K562 (cell line): Measurements from ENCODE around the gene SMG6. TPM values are rescaled to one million over a fixed set of nuclear protein-coding genes. Genes with fewer than 3 reads are reported as not detected.

Experiments used
- ATF6 ChIP-seq: sonication (generic); formaldehyde crosslinking; IDR thresholded peaks from 2 replicates; pipeline ENCODE4 v1.4.0; 2020; ENCODE audit warnings: mild to moderate bottlenecking, missing genetic modification reagents
- CEBPB ChIP-seq: fragments of 450-650 bp; IDR thresholded peaks from 2 replicates; pipeline ENCODE4 v1.6.1; 2016; ENCODE audit warnings: missing genetic modification characterization, missing compliant biosample characterization
- EZH2 ChIP-seq: IDR thresholded peaks from 2 replicates; pipeline ENCODE4 v1.6.1; 2012; ENCODE audit warnings: low read depth, mild to moderate bottlenecking, inconsistent platforms, low read length, borderline replicate concordance
- HDAC8 ChIP-seq: fragments of 450-650 bp; IDR thresholded peaks from 2 replicates; pipeline ENCODE4 v1.6.1; 2016; ENCODE audit warnings: mild to moderate bottlenecking, missing genetic modification characterization, moderate library complexity, missing compliant biosample characterization
- SP2 ChIP-seq: IDR thresholded peaks from 2 replicates; pipeline ENCODE4 v1.6.1; 2011; ENCODE audit warnings: mild to moderate bottlenecking, low read depth, low read length, moderate library complexity; ENCODE audit not compliant: poor library complexity, severe bottlenecking; ENCODE audit errors: extremely low read depth
- ZNF668 ChIP-seq: fragments of 250-450 bp; sonication (Bioruptor Pico); IDR thresholded peaks from 2 replicates; pipeline ENCODE4 v1.8.0; 2022; ENCODE audit warnings: mild to moderate bottlenecking, inconsistent platforms
- ZNF830 ChIP-seq: fragments of 250-450 bp; sonication (Bioruptor Pico); IDR thresholded peaks from 2 replicates; pipeline ENCODE4 v1.5.0; 2021; ENCODE audit warnings: mild to moderate bottlenecking
- polyA plus RNA-seq, 8 experiments: library from polyadenylated mRNA; depleted of rRNA in 4 of 8; stranded (reverse) in 5 of 8; unstranded in 3 of 8; fragments of >200 nt; fragmentation: Nextera tagmentation in 2 of 8; fragmentation: Illumina TruSeq in 1 of 8; extraction: Ambion mirVana in 2 of 8; extraction: Trizol in 1 of 8; gene quantifications; 2 replicates each; pipeline versions ENCODE4 v1.2.1 to v1.2.3, GENCODE V29; 2011 to 2014; ENCODE audit warnings: inconsistent platforms in 1 of 8, missing spikeins in 1 of 8
- total RNA-seq, 7 experiments: library from RNA; depleted of rRNA in 6 of 7; stranded (reverse); fragments of >200 nt in 6 of 7; fragmentation: Illumina TruSeq in 2 of 7; extraction: Trizol in 2 of 7; gene quantifications; 2 replicates each; pipeline versions ENCODE4 v1.2.1 to v1.2.3, GENCODE V29; 2011 to 2021; ENCODE audit warnings: low replicate concordance in 1 of 7
- TF ChIP-seq, protein P1 (sequence below): fragments of 450-650 bp; IDR thresholded peaks from 2 replicates; pipeline ENCODE4 v1.6.1; 2018; ENCODE audit warnings: mild to moderate bottlenecking, low read depth; ENCODE audit not compliant: partially characterized antibody
- TF ChIP-seq, protein P2 (sequence below): IDR thresholded peaks from 2 replicates; pipeline ENCODE4 v1.6.1; 2011; ENCODE audit not compliant: insufficient read length; ENCODE audit errors: extremely low read depth
- TF ChIP-seq, protein P3 (sequence below), 2 experiments: fragments of 450-650 bp; formaldehyde crosslinking in 1 of 2; IDR thresholded peaks; 2 replicates each; pipeline versions ENCODE4 v1.4.0 to v1.6.1; 2014 to 2020; ENCODE audit warnings: mild to moderate bottlenecking in 2 of 2, borderline replicate concordance in 1 of 2, low read depth in 1 of 2

Gene SMG6
- total and polyA plus RNA-seq, 9 of the 15 experiments (the other 6 are each of a cell fraction or from before 2014, with no cell fraction given): 0.44 to 13.9 (median 6.0) TPM

DNA sequence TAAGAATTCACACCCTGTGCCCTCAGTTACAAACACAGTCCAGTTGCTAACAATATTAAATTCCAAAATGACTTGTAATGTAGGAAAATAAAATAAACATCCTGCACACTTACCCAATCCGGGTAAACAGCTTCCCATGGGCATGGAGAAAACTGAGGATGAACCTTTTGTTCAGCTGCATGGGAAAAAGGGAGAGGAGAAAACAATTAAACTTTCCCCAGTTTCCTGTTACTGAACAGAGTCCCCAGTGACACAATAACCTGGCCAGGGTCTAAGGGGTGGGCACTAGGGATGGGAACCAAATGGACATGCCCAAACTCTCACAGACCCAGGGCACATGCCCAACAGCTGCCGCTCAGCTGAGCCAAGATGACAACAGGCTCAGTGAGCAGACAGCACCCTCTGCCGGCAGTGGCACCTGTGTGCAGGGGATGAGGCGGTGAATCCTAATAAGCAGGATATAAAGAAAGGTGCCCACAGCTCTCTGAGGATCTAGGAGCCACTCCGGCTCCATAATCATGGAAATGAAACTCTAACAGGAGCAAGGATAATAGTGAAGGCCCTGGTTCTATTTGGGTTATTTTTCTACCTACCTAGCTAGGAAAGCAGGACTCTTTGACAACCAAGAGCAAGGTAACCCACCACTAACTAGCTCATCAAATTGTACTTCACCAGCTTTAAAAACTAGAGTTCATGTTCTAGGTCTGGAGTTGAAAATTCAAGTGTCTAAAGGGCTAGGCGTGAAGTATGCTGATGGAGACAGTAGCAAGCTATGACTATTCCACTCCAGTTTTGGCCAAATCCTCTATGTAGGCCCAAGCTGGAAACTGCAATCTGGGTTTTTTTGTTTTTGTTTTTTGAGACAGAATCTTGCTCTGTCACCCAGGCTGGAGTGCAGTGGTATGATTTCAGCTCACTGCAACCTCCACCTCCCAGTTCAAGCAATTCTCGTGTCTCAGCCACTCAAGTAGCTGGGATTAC lies 58.8 kb downstream of the SMG6 start (continued):
- TF ChIP-seq, protein P1, sequence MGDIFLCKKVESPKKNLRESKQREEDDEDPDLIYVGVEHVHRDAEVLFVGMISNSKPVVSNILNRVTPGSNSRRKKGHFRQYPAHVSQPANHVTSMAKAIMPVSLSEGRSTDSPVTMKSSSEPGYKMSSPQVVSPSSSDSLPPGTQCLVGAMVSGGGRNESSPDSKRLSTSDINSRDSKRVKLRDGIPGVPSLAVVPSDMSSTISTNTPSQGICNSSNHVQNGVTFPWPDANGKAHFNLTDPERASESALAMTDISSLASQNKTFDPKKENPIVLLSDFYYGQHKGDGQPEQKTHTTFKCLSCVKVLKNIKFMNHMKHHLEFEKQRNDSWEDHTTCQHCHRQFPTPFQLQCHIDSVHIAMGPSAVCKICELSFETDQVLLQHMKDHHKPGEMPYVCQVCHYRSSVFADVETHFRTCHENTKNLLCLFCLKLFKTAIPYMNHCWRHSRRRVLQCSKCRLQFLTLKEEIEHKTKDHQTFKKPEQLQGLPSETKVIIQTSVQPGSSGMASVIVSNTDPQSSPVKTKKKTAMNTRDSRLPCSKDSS: no peak
- TF ChIP-seq ATF6 (CRISPR knock-in tag) (no peak), EZH2 (no peak), HDAC8 (tag) (no peak), ZNF830 (no peak), SP2 (no peak), CEBPB (tag) (no peak), ZNF668 (CRISPR knock-in tag) (no peak)
- TF ChIP-seq, protein P2, sequence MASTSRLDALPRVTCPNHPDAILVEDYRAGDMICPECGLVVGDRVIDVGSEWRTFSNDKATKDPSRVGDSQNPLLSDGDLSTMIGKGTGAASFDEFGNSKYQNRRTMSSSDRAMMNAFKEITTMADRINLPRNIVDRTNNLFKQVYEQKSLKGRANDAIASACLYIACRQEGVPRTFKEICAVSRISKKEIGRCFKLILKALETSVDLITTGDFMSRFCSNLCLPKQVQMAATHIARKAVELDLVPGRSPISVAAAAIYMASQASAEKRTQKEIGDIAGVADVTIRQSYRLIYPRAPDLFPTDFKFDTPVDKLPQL: no peak
- TF ChIP-seq, protein P3, sequence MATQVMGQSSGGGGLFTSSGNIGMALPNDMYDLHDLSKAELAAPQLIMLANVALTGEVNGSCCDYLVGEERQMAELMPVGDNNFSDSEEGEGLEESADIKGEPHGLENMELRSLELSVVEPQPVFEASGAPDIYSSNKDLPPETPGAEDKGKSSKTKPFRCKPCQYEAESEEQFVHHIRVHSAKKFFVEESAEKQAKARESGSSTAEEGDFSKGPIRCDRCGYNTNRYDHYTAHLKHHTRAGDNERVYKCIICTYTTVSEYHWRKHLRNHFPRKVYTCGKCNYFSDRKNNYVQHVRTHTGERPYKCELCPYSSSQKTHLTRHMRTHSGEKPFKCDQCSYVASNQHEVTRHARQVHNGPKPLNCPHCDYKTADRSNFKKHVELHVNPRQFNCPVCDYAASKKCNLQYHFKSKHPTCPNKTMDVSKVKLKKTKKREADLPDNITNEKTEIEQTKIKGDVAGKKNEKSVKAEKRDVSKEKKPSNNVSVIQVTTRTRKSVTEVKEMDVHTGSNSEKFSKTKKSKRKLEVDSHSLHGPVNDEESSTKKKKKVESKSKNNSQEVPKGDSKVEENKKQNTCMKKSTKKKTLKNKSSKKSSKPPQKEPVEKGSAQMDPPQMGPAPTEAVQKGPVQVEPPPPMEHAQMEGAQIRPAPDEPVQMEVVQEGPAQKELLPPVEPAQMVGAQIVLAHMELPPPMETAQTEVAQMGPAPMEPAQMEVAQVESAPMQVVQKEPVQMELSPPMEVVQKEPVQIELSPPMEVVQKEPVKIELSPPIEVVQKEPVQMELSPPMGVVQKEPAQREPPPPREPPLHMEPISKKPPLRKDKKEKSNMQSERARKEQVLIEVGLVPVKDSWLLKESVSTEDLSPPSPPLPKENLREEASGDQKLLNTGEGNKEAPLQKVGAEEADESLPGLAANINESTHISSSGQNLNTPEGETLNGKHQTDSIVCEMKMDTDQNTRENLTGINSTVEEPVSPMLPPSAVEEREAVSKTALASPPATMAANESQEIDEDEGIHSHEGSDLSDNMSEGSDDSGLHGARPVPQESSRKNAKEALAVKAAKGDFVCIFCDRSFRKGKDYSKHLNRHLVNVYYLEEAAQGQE (IDR thresholded peaks at IDR 0.05; ENCODE audit: borderline replicate concordance): peak; percentile 77; the same call in 1 of the 2 replicates
- TF ChIP-seq, protein P3 (CRISPR knock-in tag; IDR thresholded peaks at IDR 0.05; ENCODE audit: low read depth): no peak
